ENCODE measurements around the gene ACTRT2. TPM values are rescaled to one million over a fixed set of nuclear protein-coding genes. Genes with fewer than 3 reads are reported as not detected.

ACTRT2 gene
- total RNA-seq, 4 donors from 2014 or later = not detected

DNA sequence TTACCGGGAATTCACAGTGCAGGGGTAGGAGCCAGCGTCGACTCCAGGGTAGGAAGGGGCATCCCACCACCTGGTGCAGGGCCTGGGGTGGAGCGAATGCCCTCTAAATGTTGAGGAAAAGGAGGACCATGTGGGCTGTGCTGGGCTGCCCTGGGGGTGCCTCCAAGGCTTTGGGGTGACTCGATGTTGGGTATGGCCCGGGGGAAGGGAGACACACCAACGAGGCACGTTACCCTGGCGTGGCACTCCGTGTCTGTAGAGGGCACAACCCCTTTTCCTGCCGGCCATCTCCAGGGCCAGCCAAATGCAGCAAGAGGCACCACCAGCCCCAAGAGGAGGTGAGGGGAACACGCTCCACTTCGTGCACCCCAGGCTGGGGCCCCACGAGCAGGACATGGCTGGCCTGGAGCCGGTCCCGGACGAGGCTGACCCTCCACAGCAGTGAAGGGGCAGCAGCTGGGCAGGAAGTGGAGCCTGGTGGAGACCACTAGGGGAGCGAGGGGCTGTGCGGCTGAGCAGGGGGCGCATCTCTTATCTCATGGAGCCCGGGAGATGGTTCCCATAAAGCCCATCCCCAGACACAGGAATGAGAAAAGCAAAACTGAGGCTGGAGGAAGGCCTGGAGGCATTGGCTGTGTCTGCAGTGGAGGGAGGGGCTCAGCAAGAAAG, 11.2 kb downstream of the ACTRT2 start:
- no peak for ATAC-seq
- TF ChIP-seq POLR2A (IDR thresholded peaks at IDR 0.05) (no peak), POLR2AphosphoS5 (IDR thresholded peaks at IDR 0.05) (no peak), EP300 (IDR thresholded peaks at IDR 0.05) (no peak)
- TF ChIP-seq, protein P1, sequence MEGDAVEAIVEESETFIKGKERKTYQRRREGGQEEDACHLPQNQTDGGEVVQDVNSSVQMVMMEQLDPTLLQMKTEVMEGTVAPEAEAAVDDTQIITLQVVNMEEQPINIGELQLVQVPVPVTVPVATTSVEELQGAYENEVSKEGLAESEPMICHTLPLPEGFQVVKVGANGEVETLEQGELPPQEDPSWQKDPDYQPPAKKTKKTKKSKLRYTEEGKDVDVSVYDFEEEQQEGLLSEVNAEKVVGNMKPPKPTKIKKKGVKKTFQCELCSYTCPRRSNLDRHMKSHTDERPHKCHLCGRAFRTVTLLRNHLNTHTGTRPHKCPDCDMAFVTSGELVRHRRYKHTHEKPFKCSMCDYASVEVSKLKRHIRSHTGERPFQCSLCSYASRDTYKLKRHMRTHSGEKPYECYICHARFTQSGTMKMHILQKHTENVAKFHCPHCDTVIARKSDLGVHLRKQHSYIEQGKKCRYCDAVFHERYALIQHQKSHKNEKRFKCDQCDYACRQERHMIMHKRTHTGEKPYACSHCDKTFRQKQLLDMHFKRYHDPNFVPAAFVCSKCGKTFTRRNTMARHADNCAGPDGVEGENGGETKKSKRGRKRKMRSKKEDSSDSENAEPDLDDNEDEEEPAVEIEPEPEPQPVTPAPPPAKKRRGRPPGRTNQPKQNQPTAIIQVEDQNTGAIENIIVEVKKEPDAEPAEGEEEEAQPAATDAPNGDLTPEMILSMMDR (IDR thresholded peaks at IDR 0.05) = no peak
- H3K27me3 ChIP-seq = peaks cover 86% of the 10 kb centered on the region
- no peaks in the 10 kb centered on the region for H3K9me3 ChIP-seq
- no peak overlapping the region for H3K4me3 ChIP-seq
- 60% methylated on average over 1 of the region's 21 CpGs; no CpG with 5 or more reads in 1 of the 2 donors for WGBS, 2 donors (ENCODE audit: low coverage in 1 of 2)
- no peaks in the 10 kb centered on the region for H3K36me3 ChIP-seq
- H3K4me1 ChIP-seq = no peaks in the 10 kb centered on the region
- no peak overlapping the region for H3K27ac ChIP-seq

DNA sequence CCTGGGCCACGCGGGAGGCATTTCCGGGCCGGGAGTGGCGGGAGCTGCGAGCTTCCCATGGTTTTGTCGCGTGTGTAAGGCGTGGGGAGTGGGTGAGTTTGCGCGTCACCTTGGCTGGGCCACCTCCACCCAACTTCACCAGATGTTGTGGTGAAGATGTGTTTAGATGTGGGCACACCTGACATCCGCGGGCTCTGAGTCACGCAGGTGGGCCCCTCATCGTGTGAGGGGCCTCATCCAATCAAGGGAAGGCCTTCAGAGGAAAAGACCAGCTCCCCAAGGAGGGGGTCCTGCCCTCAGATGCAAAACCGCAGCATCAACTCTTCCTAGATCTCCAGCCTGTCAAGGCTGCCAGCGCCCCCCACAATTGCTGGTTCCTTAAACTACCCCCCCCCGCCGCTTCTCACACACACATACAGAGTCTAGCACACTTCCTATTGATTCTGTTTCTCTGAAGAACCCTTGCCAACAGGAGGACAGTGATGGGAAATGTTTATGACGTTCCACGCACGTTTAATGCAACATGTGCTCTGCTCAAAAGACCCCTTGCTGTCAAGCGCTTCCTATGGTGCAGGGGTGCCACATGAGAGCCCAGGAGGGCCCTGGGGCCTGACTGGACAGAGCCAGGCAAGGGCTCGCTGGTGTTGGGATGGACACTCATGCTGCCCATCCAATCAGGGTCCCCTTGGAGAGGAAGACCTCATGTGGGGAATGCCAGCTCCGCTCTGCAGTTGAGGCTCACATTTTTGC, 11.9 kb downstream of the ACTRT2 start:
- TF ChIP-seq POLR2AphosphoS5 (IDR thresholded peaks at IDR 0.05) = no peak
- no peak for TF ChIP-seq POLR2A (IDR thresholded peaks at IDR 0.05)
- TF ChIP-seq, protein P1 (IDR thresholded peaks at IDR 0.05) = no peak
- TF ChIP-seq EP300 (IDR thresholded peaks at IDR 0.05) = no peak

GRCh38 chr1:3033790-3034090, 12.5 kb downstream of the ACTRT2 start:
- no peak overlapping the region for H3K27ac ChIP-seq
- WGBS, 2 donors (ENCODE audit: low coverage in 1 of 2) = 40% methylated on average over 1 of the region's 4 CpGs; no CpG with 5 or more reads in 1 of the 2 donors
- TF ChIP-seq, protein P1 (IDR thresholded peaks at IDR 0.05) = no peak
- no peak for TF ChIP-seq POLR2AphosphoS5 (IDR thresholded peaks at IDR 0.05)
- TF ChIP-seq EP300 (IDR thresholded peaks at IDR 0.05) = no peak
- no peak for TF ChIP-seq POLR2A (IDR thresholded peaks at IDR 0.05)
- H3K27me3 ChIP-seq = peaks cover 86% of the 10 kb centered on the region
- no peak overlapping the region for H3K4me3 ChIP-seq
- ATAC-seq = no peak
- no peaks in the 10 kb centered on the region for H3K9me3 ChIP-seq
- H3K4me1 ChIP-seq = no peaks in the 10 kb centered on the region
- H3K36me3 ChIP-seq = no peaks in the 10 kb centered on the region

More for the DNA sequence above, 11.9 kb downstream of the ACTRT2 start:
- 73 to 85% methylated on average over 7 to 13 of the region's 25 CpGs for WGBS, 2 donors (ENCODE audit: low coverage in 1 of 2)
- ATAC-seq = no peak
- Histone ChIP-seq H3K4me1 (no peaks in the 10 kb centered on the region), H3K27me3 (peaks cover 86% of the 10 kb centered on the region), H3K27ac (no peak overlapping the region), H3K36me3 (no peaks in the 10 kb centered on the region), H3K4me3 (no peak overlapping the region), H3K9me3 (no peaks in the 10 kb centered on the region)

- H3K27me3 ChIP-seq = peaks cover 86% of the 10 kb centered on the region
- H3K9me3 ChIP-seq = no peaks in the 10 kb centered on the region
- H3K4me3 ChIP-seq = no peak overlapping the region
- 79 to 97% methylated on average over 5 to 7 of the region's 7 CpGs for WGBS, 2 donors (ENCODE audit: low coverage in 1 of 2)
- no peak overlapping the region for H3K27ac ChIP-seq
- ATAC-seq = no peak
- H3K36me3 ChIP-seq = no peaks in the 10 kb centered on the region
- TF ChIP-seq EP300 (IDR thresholded peaks at IDR 0.05) (no peak), POLR2A (IDR thresholded peaks at IDR 0.05) (no peak), POLR2AphosphoS5 (IDR thresholded peaks at IDR 0.05) (no peak)
- TF ChIP-seq, protein P1 (IDR thresholded peaks at IDR 0.05) = no peak
- H3K4me1 ChIP-seq = no peaks in the 10 kb centered on the region
These were observed 12.9 kb downstream of the ACTRT2 start for GRCh38 chr1:3034162-3034561.

All from gastroesophageal sphincter (tissue), 4 donors.